ENCODE results near the gene DAZAP2.

- TF ChIP-seq CTCF (IDR thresholded peaks at IDR 0.05): no peak
- TF ChIP-seq POLR2A (IDR thresholded peaks at IDR 0.05): no peak
These were observed 9.4 kb upstream of the DAZAP2 start for GRCh38 chr12:51229116-51229809.

Measured in uterus (tissue), 2 donors.